HEK293 (cell line): ENCODE results near the gene NME3.
A peak's percentile ranks its signal among the peaks of the same experiment; 100 is the strongest.

Source experiments
- GLIS1 ChIP-seq: fragments of 450-650 bp; formaldehyde crosslinking; IDR thresholded peaks from 2 replicates; pipeline ENCODE4 v1.5.1; 2016; ENCODE audit warnings: missing biosample characterization, missing genetic modification characterization
- GLIS2 ChIP-seq: fragments of 450-650 bp; formaldehyde crosslinking; IDR thresholded peaks from 2 replicates; pipeline ENCODE4 v1.5.1; 2016; ENCODE audit warnings: missing biosample characterization, missing genetic modification characterization
- IKZF3 ChIP-seq: fragments of 450-650 bp; IDR thresholded peaks from 2 replicates; pipeline ENCODE4 v1.5.0; 2018; ENCODE audit warnings: missing biosample characterization, mild to moderate bottlenecking, missing genetic modification characterization, moderate library complexity
- KLF1 ChIP-seq: fragments of 450-650 bp; formaldehyde crosslinking; IDR thresholded peaks from 2 replicates; pipeline ENCODE4 v1.5.1; 2016; ENCODE audit warnings: missing biosample characterization, missing genetic modification characterization
- KLF16 ChIP-seq: fragments of 450-650 bp; formaldehyde crosslinking; IDR thresholded peaks from 2 replicates; pipeline ENCODE4 v1.5.1; 2017; ENCODE audit warnings: missing biosample characterization, missing genetic modification characterization
- KLF7 ChIP-seq: fragments of 450-650 bp; formaldehyde crosslinking; IDR thresholded peaks from 2 replicates; pipeline ENCODE4 v1.5.1; 2016; ENCODE audit warnings: missing biosample characterization, missing genetic modification characterization, borderline replicate concordance
- OSR2 ChIP-seq: fragments of 450-650 bp; formaldehyde crosslinking; IDR thresholded peaks from 2 replicates; pipeline ENCODE4 v1.5.1; 2016; ENCODE audit warnings: missing biosample characterization, missing genetic modification characterization
- SCRT2 ChIP-seq: fragments of 450-650 bp; formaldehyde crosslinking; IDR thresholded peaks from 2 replicates; pipeline ENCODE4 v1.5.1; 2016; ENCODE audit warnings: missing biosample characterization, missing genetic modification characterization
- SP7 ChIP-seq: fragments of 450-650 bp; formaldehyde crosslinking; IDR thresholded peaks from 2 replicates; pipeline ENCODE4 v1.5.1; 2016; ENCODE audit warnings: missing biosample characterization, missing genetic modification characterization
- ZBTB1 ChIP-seq: fragments of 450-650 bp; formaldehyde crosslinking; IDR thresholded peaks from 2 replicates; pipeline ENCODE4 v1.5.1; 2016; ENCODE audit warnings: missing biosample characterization, missing genetic modification characterization
- ZEB2 ChIP-seq: fragments of 450-650 bp; formaldehyde crosslinking; IDR thresholded peaks from 2 replicates; pipeline ENCODE4 v1.5.1; 2016; ENCODE audit warnings: missing biosample characterization, missing genetic modification characterization
- ZNF121 ChIP-seq: fragments of 450-650 bp; formaldehyde crosslinking; IDR thresholded peaks from 2 replicates; pipeline ENCODE4 v1.5.1; 2016; ENCODE audit warnings: missing biosample characterization, missing genetic modification characterization
- ZNF138 ChIP-seq: fragments of 450-650 bp; formaldehyde crosslinking; IDR thresholded peaks from 2 replicates; pipeline ENCODE4 v1.5.1; 2016; ENCODE audit warnings: missing biosample characterization, missing genetic modification characterization, borderline replicate concordance
- ZNF155 ChIP-seq: fragments of 450-650 bp; formaldehyde crosslinking; IDR thresholded peaks from 2 replicates; pipeline ENCODE4 v1.5.1; 2016; ENCODE audit warnings: missing biosample characterization, missing genetic modification characterization
- ZNF175 ChIP-seq: fragments of 450-650 bp; formaldehyde crosslinking; IDR thresholded peaks from 2 replicates; pipeline ENCODE4 v1.5.1; 2016; ENCODE audit warnings: missing biosample characterization, missing genetic modification characterization
- ZNF223 ChIP-seq: fragments of 450-650 bp; formaldehyde crosslinking; IDR thresholded peaks from 2 replicates; pipeline ENCODE4 v1.5.1; 2016; ENCODE audit warnings: missing biosample characterization, missing genetic modification characterization
- ZNF37A ChIP-seq: fragments of 450-650 bp; IDR thresholded peaks from 2 replicates; pipeline ENCODE4 v1.5.1; 2018; ENCODE audit warnings: missing biosample characterization, missing genetic modification characterization
- ZNF404 ChIP-seq: fragments of 450-650 bp; formaldehyde crosslinking; IDR thresholded peaks from 2 replicates; pipeline ENCODE4 v1.5.1; 2017; ENCODE audit warnings: missing biosample characterization, missing genetic modification characterization
- ZNF521 ChIP-seq: fragments of 450-650 bp; formaldehyde crosslinking; IDR thresholded peaks from 2 replicates; pipeline ENCODE4 v1.5.1; 2017; ENCODE audit warnings: missing biosample characterization, mild to moderate bottlenecking, missing genetic modification characterization
- ZNF558 ChIP-seq: fragments of 450-650 bp; formaldehyde crosslinking; IDR thresholded peaks from 2 replicates; pipeline ENCODE4 v1.5.1; 2016; ENCODE audit warnings: missing biosample characterization, missing genetic modification characterization
- ZNF600 ChIP-seq: fragments of 450-650 bp; formaldehyde crosslinking; IDR thresholded peaks from 2 replicates; pipeline ENCODE4 v1.5.1; 2016; ENCODE audit warnings: missing biosample characterization, missing genetic modification characterization
- ZNF629 ChIP-seq: fragments of 450-650 bp; formaldehyde crosslinking; IDR thresholded peaks from 2 replicates; pipeline ENCODE4 v1.5.1; 2017; ENCODE audit warnings: missing biosample characterization, missing genetic modification characterization
- ZNF791 ChIP-seq: fragments of 450-650 bp; formaldehyde crosslinking; IDR thresholded peaks from 2 replicates; pipeline ENCODE4 v1.5.1; 2016; ENCODE audit warnings: missing biosample characterization, missing genetic modification characterization
- ZNF830 ChIP-seq: fragments of 450-650 bp; IDR thresholded peaks from 2 replicates; pipeline ENCODE4 v1.5.0; 2018; ENCODE audit warnings: missing biosample characterization, missing genetic modification characterization, low read depth, mild to moderate bottlenecking, moderate library complexity
- ZXDB ChIP-seq: fragments of 450-650 bp; formaldehyde crosslinking; IDR thresholded peaks from 2 replicates; pipeline ENCODE4 v1.5.1; 2016; ENCODE audit warnings: missing biosample characterization, missing genetic modification characterization
- TF ChIP-seq, protein P1 (sequence below): fragments of 450-650 bp; formaldehyde crosslinking; IDR thresholded peaks from 2 replicates; pipeline ENCODE4 v1.5.1; 2016; ENCODE audit warnings: missing biosample characterization, missing genetic modification characterization
- TF ChIP-seq, protein P2 (sequence below): fragments of 450-650 bp; formaldehyde crosslinking; IDR thresholded peaks from 2 replicates; pipeline ENCODE4 v1.5.1; 2016; ENCODE audit warnings: missing biosample characterization, missing genetic modification characterization
- TF ChIP-seq, protein P3 (sequence below): fragments of 450-650 bp; formaldehyde crosslinking; IDR thresholded peaks from 2 replicates; pipeline ENCODE4 v1.5.1; 2016; ENCODE audit warnings: missing biosample characterization, missing genetic modification characterization
- TF ChIP-seq, protein P4 (sequence below): fragments of 450-650 bp; formaldehyde crosslinking; optimal IDR thresholded peaks from 2 replicates; pipeline ENCODE3; 2016; ENCODE audit warnings: missing biosample characterization, mild to moderate bottlenecking, missing genetic modification characterization
- TF ChIP-seq, protein P5 (sequence below): fragments of 450-650 bp; formaldehyde crosslinking; IDR thresholded peaks from 2 replicates; pipeline ENCODE4 v1.5.1; 2017; ENCODE audit warnings: missing biosample characterization, missing genetic modification characterization
- TF ChIP-seq, protein P6 (sequence below): fragments of 450-650 bp; formaldehyde crosslinking; IDR thresholded peaks from 2 replicates; pipeline ENCODE4 v1.5.1; 2016; ENCODE audit warnings: missing biosample characterization, missing genetic modification characterization

The NME3 gene

DNA sequence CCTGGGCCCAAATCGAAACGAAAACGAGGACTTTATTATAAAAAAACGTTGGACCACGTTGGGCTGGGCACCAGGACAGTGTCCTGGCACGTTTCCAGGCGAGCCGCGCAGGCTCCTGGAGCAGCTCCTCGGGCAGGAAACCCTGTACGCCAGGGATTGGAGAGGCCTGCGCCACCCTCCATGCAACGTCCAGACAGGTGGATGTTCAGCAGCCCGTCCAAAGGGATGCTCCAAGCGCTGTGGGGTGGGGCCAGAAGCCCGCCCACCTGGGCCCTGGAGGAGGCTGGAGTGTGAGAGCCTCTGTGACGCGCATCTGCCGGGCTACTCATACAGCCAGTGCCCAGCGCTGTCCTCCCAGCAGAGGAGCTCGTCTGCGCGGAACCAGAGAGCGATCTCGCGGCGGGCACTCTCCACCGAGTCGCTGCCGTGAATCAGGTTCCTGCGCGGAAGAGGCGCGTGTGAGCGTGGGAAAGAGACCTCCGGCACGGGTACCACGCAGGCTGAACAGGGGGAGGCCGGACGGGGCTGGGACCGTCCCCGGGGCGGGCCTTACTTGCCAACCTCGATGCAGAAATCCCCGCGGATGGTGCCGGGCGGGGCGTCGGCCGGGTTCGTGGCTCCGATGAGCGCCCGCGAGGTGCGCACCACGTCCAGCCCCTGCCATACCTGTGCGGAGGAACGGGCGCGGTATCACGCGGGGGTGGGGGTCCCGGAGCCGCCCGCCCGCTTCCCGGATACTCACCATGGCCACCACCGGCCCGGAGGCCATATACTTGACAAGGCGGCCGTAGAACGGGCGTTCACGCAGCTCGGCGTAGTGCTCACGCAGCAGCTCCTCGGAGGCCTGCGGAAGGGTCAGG lies 785 bp downstream of the NME3 start (continued):
- TF ChIP-seq ZNF600 (peak; percentile 61), OSR2 (peak; percentile 32; the same call in 1 of the 2 replicates), ZNF37A (tag by site-specific recombination) (no peak), ZNF223 (tag by site-specific recombination) (no peak), ZNF791 (tag by site-specific recombination) (no peak), ZEB2 (tag by site-specific recombination) (peak; percentile 81), ZBTB1 (tag by site-specific recombination) (0 out of 2 replicates have a peak, but pooled peaks have one; percentile 26), ZNF521 (tag by site-specific recombination) (no peak), ZNF138 (tag by site-specific recombination) (no peak), ZNF175 (tag by site-specific recombination) (no peak), IKZF3 (peak; percentile 85), ZNF404 (tag by site-specific recombination) (0 out of 2 replicates have a peak, but pooled peaks have one; percentile 3), KLF7 (tag by site-specific recombination) (peak; percentile 46; the same call in 1 of the 2 replicates), KLF1 (tag by site-specific recombination) (peak; percentile 76), ZNF121 (tag by site-specific recombination) (no peak), ZNF830 (no peak), ZXDB (tag by site-specific recombination) (peak; percentile 99), GLIS2 (tag by site-specific recombination) (peak; percentile 15), KLF16 (tag by site-specific recombination) (peak; percentile 69; the same call in 1 of the 2 replicates), ZNF155 (tag by site-specific recombination) (no peak), SP7 (tag by site-specific recombination) (peak; percentile 51; the same call in 1 of the 2 replicates), ZNF558 (tag by site-specific recombination) (no peak), SCRT2 (peak; percentile 80), GLIS1 (tag by site-specific recombination) (peak; percentile 3; the same call in 1 of the 2 replicates), ZNF629 (tag by site-specific recombination) (peak; percentile 75)
- TF ChIP-seq, protein P1, sequence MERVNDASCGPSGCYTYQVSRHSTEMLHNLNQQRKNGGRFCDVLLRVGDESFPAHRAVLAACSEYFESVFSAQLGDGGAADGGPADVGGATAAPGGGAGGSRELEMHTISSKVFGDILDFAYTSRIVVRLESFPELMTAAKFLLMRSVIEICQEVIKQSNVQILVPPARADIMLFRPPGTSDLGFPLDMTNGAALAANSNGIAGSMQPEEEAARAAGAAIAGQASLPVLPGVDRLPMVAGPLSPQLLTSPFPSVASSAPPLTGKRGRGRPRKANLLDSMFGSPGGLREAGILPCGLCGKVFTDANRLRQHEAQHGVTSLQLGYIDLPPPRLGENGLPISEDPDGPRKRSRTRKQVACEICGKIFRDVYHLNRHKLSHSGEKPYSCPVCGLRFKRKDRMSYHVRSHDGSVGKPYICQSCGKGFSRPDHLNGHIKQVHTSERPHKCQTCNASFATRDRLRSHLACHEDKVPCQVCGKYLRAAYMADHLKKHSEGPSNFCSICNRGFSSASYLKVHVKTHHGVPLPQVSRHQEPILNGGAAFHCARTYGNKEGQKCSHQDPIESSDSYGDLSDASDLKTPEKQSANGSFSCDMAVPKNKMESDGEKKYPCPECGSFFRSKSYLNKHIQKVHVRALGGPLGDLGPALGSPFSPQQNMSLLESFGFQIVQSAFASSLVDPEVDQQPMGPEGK (tag by site-specific recombination) = peak; percentile 65; the same call in 1 of the 2 replicates
- TF ChIP-seq, protein P2, sequence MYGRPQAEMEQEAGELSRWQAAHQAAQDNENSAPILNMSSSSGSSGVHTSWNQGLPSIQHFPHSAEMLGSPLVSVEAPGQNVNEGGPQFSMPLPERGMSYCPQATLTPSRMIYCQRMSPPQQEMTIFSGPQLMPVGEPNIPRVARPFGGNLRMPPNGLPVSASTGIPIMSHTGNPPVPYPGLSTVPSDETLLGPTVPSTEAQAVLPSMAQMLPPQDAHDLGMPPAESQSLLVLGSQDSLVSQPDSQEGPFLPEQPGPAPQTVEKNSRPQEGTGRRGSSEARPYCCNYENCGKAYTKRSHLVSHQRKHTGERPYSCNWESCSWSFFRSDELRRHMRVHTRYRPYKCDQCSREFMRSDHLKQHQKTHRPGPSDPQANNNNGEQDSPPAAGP (tag by site-specific recombination) = peak; percentile 69; the same call in 1 of the 2 replicates
- TF ChIP-seq, protein P3, sequence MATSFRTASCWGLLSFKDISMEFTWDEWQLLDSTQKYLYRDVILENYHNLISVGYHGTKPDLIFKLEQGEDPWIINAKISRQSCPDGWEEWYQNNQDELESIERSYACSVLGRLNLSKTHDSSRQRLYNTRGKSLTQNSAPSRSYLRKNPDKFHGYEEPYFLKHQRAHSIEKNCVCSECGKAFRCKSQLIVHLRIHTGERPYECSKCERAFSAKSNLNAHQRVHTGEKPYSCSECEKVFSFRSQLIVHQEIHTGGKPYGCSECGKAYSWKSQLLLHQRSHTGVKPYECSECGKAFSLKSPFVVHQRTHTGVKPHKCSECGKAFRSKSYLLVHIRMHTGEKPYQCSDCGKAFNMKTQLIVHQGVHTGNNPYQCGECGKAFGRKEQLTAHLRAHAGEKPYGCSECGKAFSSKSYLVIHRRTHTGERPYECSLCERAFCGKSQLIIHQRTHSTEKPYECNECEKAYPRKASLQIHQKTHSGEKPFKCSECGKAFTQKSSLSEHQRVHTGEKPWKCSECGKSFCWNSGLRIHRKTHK (tag by site-specific recombination) = no peak
- TF ChIP-seq, protein P4, sequence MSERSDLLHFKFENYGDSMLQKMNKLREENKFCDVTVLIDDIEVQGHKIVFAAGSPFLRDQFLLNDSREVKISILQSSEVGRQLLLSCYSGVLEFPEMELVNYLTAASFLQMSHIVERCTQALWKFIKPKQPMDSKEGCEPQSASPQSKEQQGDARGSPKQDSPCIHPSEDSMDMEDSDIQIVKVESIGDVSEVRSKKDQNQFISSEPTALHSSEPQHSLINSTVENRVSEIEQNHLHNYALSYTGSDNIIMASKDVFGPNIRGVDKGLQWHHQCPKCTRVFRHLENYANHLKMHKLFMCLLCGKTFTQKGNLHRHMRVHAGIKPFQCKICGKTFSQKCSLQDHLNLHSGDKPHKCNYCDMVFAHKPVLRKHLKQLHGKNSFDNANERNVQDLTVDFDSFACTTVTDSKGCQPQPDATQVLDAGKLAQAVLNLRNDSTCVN (tag by site-specific recombination) = peak; percentile 96
- TF ChIP-seq, protein P5, sequence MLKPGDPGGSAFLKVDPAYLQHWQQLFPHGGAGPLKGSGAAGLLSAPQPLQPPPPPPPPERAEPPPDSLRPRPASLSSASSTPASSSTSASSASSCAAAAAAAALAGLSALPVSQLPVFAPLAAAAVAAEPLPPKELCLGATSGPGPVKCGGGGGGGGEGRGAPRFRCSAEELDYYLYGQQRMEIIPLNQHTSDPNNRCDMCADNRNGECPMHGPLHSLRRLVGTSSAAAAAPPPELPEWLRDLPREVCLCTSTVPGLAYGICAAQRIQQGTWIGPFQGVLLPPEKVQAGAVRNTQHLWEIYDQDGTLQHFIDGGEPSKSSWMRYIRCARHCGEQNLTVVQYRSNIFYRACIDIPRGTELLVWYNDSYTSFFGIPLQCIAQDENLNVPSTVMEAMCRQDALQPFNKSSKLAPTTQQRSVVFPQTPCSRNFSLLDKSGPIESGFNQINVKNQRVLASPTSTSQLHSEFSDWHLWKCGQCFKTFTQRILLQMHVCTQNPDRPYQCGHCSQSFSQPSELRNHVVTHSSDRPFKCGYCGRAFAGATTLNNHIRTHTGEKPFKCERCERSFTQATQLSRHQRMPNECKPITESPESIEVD (tag by site-specific recombination) = no peak
- TF ChIP-seq, protein P6, sequence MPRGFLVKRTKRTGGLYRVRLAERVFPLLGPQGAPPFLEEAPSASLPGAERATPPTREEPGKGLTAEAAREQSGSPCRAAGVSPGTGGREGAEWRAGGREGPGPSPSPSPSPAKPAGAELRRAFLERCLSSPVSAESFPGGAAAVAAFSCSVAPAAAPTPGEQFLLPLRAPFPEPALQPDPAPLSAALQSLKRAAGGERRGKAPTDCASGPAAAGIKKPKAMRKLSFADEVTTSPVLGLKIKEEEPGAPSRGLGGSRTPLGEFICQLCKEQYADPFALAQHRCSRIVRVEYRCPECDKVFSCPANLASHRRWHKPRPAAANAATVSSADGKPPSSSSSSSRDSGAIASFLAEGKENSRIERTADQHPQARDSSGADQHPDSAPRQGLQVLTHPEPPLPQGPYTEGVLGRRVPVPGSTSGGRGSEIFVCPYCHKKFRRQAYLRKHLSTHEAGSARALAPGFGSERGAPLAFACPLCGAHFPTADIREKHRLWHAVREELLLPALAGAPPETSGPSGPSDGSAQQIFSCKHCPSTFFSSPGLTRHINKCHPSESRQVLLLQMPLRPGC (tag by site-specific recombination) = 0 out of 2 replicates have a peak, but pooled peaks have one; percentile 26
